K562 treated with DMSO at 1 percent for 12 hours (cell line): ENCODE results near the gene MIF4GD. TPM values are rescaled to one million over a fixed set of nuclear protein-coding genes. Genes with fewer than 3 reads are reported as not detected.

Source experiments
- total RNA-seq: library from RNA; unstranded; fragments of 300-600 nt; gene quantifications from 2 replicates; pipeline ENCODE4 v1.2.3, GENCODE V29; 2022; ENCODE audit not compliant: insufficient read depth

MIF4GD gene, protein sequence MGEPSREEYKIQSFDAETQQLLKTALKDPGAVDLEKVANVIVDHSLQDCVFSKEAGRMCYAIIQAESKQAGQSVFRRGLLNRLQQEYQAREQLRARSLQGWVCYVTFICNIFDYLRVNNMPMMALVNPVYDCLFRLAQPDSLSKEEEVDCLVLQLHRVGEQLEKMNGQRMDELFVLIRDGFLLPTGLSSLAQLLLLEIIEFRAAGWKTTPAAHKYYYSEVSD
- 56.2 and 62.1 TPM in 2 replicates for total RNA-seq

DNA sequence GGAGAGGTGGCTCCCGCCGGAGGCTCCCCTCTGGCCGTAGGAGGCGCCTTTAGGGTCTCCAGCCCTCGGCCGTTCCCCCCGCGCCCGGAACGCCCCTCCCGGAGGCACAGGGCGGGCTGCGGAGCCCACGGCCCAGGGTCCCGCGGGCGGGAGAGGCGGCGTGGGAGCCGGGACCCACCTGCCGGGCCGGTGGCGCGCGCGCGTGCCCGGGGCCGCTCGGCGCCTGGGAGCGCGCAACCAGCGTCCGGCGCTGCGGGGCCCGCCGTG is at the start of gene MIF4GD:
Gene MIF4GD (minus strand): TSS at position 266 of the 267 bp plus-strand sequence. CDS start 1,036 bp downstream, outside the sequence.

DNA sequence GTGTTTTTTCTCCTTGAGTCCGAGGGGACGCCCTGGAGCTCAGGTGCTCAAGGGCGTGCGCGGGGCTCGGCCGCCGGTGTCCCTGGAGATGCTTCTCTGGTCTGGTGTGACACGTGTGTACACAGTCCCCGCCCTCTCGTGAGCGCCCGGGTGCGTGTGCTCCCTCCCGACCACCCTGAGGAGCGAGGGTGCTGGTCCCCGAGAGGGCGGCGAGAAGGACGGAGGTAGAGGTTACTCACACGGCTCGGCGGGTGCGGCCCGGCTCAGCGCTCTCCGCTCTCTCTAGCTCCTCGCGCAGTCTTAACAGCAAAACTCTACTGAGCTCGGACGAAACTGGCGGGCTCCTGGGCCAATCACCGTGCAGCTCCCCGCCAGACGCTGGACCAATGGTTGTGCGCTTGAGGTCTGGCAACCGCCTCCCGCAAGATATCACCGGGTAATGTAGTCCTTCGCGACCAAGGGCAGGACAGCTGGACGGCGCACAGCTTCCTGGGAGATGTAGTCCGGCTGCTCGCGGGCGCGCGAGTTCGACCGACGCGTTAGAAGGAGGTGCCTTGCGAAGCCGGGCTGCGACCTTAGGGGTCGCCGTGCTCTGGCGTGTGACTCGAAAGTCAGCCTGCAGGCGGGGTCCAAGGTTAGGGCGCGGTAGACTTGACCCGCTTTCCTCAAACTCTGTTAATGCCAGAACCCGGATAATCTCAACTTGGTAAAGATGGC is 18.2 kb upstream of the MIF4GD start, which contains the start of gene SLC25A19:
Gene SLC25A19 (minus strand): TSS at position 319 of the 717 bp plus-strand sequence. CDS start 2,669 bp downstream, outside the sequence.

GRCh38 chr17:75261336-75262111 is 9.5 kb downstream of the MIF4GD start, which contains the start of the genes GGA3 and MRPS7:
Gene GGA3 (minus strand): TSS chr17:75261606. CDS start chr17:75261587, 19 bp downstream.
Gene MRPS7 (plus strand): TSS chr17:75261879. CDS start chr17:75261901, 22 bp downstream.

Other genes with a start within 250 kb of the MIF4GD start
- gene ATP5PD, start 224.3 kb downstream of the MIF4GD start, total RNA-seq = 403 and 525 TPM in 2 replicates
- gene KCTD2, start 224.0 kb downstream of the MIF4GD start, total RNA-seq = 21.3 and 36.3 TPM in 2 replicates
- 3.1 and 5.8 TPM in 2 replicates for gene SLC16A5, start 183.3 kb downstream of the MIF4GD start, total RNA-seq
- gene ARMC7, start 161.3 kb downstream of the MIF4GD start, total RNA-seq = 27.7 and 30.8 TPM in 2 replicates
- 45.6 and 55.6 TPM in 2 replicates for gene NT5C, start 139.5 kb downstream of the MIF4GD start, total RNA-seq
- gene JPT1, start 116.7 kb downstream of the MIF4GD start, total RNA-seq = 109 and 120 TPM in 2 replicates
- gene SUMO2, start 88.3 kb downstream of the MIF4GD start, total RNA-seq = 150 and 159 TPM in 2 replicates
- 67.7 and 89.9 TPM in 2 replicates for gene NUP85, start 65.6 kb downstream of the MIF4GD start, total RNA-seq
- gene GGA3, start 9.6 kb downstream of the MIF4GD start, total RNA-seq = 27.0 and 59.2 TPM in 2 replicates
- 49.9 and 63.4 TPM in 2 replicates for gene MRPS7, start 9.4 kb downstream of the MIF4GD start, total RNA-seq
- gene SLC25A19, start 18.2 kb upstream of the MIF4GD start, total RNA-seq = 23.4 and 29.5 TPM in 2 replicates
- gene GRB2, start 134.4 kb upstream of the MIF4GD start, total RNA-seq = 74.1 and 115 TPM in 2 replicates
- 27.0 and 43.8 TPM in 2 replicates for gene TMEM94, start 185.4 kb upstream of the MIF4GD start, total RNA-seq
- gene CASKIN2, start 244.3 kb upstream of the MIF4GD start, total RNA-seq = 3.5 and 6.5 TPM in 2 replicates
- gene TSEN54, start 245.3 kb upstream of the MIF4GD start, total RNA-seq = 32.7 and 48.8 TPM in 2 replicates